ENCODE results near the gene CD4.
"Not testable (repeated sequence)": the region's sequence is repeated elsewhere in the genome, so short reads cannot be mapped to it uniquely, and the experiment has no call there.

The CD4 gene

GRCh38 chr12:6847676-6848075, 58.3 kb downstream of the CD4 start:
- no peak for DNase-seq (ENCODE audit: low spot score)

- DNase-seq (ENCODE audit: low spot score), result no peak
These were observed 60.1 kb downstream of the CD4 start for GRCh38 chr12:6849427-6849826.

GRCh38 chr12:6849976-6850560, 60.7 kb downstream of the CD4 start:
- no peak for DNase-seq (ENCODE audit: low spot score)

- DNase-seq (ENCODE audit: low spot score), result no peak
These were observed 61.4 kb downstream of the CD4 start for GRCh38 chr12:6850796-6851152.

- DNase-seq (ENCODE audit: low spot score), result peak; percentile 98
These were observed 62.0 kb downstream of the CD4 start, which contains the start of gene CDCA3 for GRCh38 chr12:6851153-6851920. CDCA3 (minus strand) TSS chr12:6851286; CDS start chr12:6850952, 334 bp downstream.

GRCh38 chr12:6851921-6852650, 62.8 kb downstream of the CD4 start, which contains the start of gene USP5:
USP5 (plus strand) TSS chr12:6852150; CDS start chr12:6852180, 30 bp downstream.
- peak; percentile 100 for DNase-seq (ENCODE audit: low spot score)

- DNase-seq (ENCODE audit: low spot score), result peak; percentile 37
These were observed 63.5 kb downstream of the CD4 start for GRCh38 chr12:6852651-6853354.

- no peak for DNase-seq (ENCODE audit: low spot score)
These were observed 64.3 kb downstream of the CD4 start for GRCh38 chr12:6853626-6854025.

- DNase-seq (ENCODE audit: low spot score), result no peak
These were observed 64.7 kb downstream of the CD4 start for GRCh38 chr12:6854036-6854435.

- no peak for DNase-seq (ENCODE audit: low spot score)
These were observed 66.0 kb downstream of the CD4 start for GRCh38 chr12:6855322-6855721.

- DNase-seq (ENCODE audit: low spot score), result no peak
These were observed 69.5 kb downstream of the CD4 start for GRCh38 chr12:6858799-6859198.

- no peak for DNase-seq (ENCODE audit: low spot score)
These were observed 70.8 kb downstream of the CD4 start for GRCh38 chr12:6860116-6860515.

- DNase-seq (ENCODE audit: low spot score), result no peak
These were observed 71.6 kb downstream of the CD4 start for GRCh38 chr12:6860942-6861341.

- DNase-seq (ENCODE audit: low spot score), result no peak
These were observed 72.1 kb downstream of the CD4 start for GRCh38 chr12:6861391-6861790.

- no peak for DNase-seq (ENCODE audit: low spot score)
These were observed 73.7 kb downstream of the CD4 start for GRCh38 chr12:6863033-6863432.

- no peak for DNase-seq (ENCODE audit: low spot score)
These were observed 74.4 kb downstream of the CD4 start for GRCh38 chr12:6863586-6864321.

- DNase-seq (ENCODE audit: low spot score), result not testable (repeated sequence)
These were observed 76.0 kb downstream of the CD4 start for GRCh38 chr12:6865307-6865706.

GRCh38 chr12:6866163-6866919, 77.0 kb downstream of the CD4 start:
- no peak for DNase-seq (ENCODE audit: low spot score)

- no peak for DNase-seq (ENCODE audit: low spot score)
These were observed 77.6 kb downstream of the CD4 start for GRCh38 chr12:6866920-6867412.

- DNase-seq (ENCODE audit: low spot score), result peak; percentile 81
These were observed 78.3 kb downstream of the CD4 start, which contains the start of gene TPI1 for GRCh38 chr12:6867413-6868210. TPI1 (plus strand) TSS chr12:6867531; CDS start chr12:6867567, 36 bp downstream.

Measured in putamen (tissue), 1 donor.